ENCODE measurements around the gene MTREX. TPM values are rescaled to one million over a fixed set of nuclear protein-coding genes. Genes with fewer than 3 reads are reported as not detected.

MTREX gene
- total RNA-seq, 1 donor: 73.8 TPM

GRCh38 chr5:55426455-55426854 lies 118.7 kb downstream of the MTREX start:
- no peak overlapping the region for H3K4me2 ChIP-seq (ENCODE audit: insufficient read depth, low read length)
- no peak for TF ChIP-seq CTCF (IDR thresholded peaks at IDR 0.05; ENCODE audit: extremely low read depth, low read depth, low read length)
- no peak overlapping the region for H2AFZ ChIP-seq (ENCODE audit: low read length)
- peaks cover 10% of the 10 kb centered on the region for H3K79me2 ChIP-seq (ENCODE audit: insufficient read depth, low read length)
- no peaks in the 10 kb centered on the region for H3K4me1 ChIP-seq (ENCODE audit: insufficient read depth, low read length)
- no peaks in the 10 kb centered on the region for H3K27me3 ChIP-seq (ENCODE audit: insufficient read depth, low read length)
- DNase-seq (ENCODE audit: insufficient read length, low spot score, missing footprints): no peak
- H3K36me3 ChIP-seq (ENCODE audit: insufficient read depth, low read length): peaks cover 26% of the 10 kb centered on the region
- H3K4me3 ChIP-seq (ENCODE audit: insufficient read depth, low read length): no peak overlapping the region
- no peak overlapping the region for H3K27ac ChIP-seq (ENCODE audit: low read depth, low read length)
- peaks cover 7% of the 10 kb centered on the region for H4K20me1 ChIP-seq (ENCODE audit: insufficient read depth, low read length)
- no peaks in the 10 kb centered on the region for H3K9me3 ChIP-seq (ENCODE audit: low read depth, low read length)

GRCh38 chr5:55427157-55427556 lies 119.4 kb downstream of the MTREX start:
- peaks cover 26% of the 10 kb centered on the region for H3K36me3 ChIP-seq (ENCODE audit: insufficient read depth, low read length)
- H3K4me1 ChIP-seq (ENCODE audit: insufficient read depth, low read length): no peaks in the 10 kb centered on the region
- H3K4me2 ChIP-seq (ENCODE audit: insufficient read depth, low read length): no peak overlapping the region
- no peaks in the 10 kb centered on the region for H3K27me3 ChIP-seq (ENCODE audit: insufficient read depth, low read length)
- H4K20me1 ChIP-seq (ENCODE audit: insufficient read depth, low read length): peaks cover 7% of the 10 kb centered on the region
- peaks cover 10% of the 10 kb centered on the region for H3K79me2 ChIP-seq (ENCODE audit: insufficient read depth, low read length)
- no peak overlapping the region for H3K4me3 ChIP-seq (ENCODE audit: insufficient read depth, low read length)
- no peaks in the 10 kb centered on the region for H3K9me3 ChIP-seq (ENCODE audit: low read depth, low read length)
- H3K27ac ChIP-seq (ENCODE audit: low read depth, low read length): no peak overlapping the region
- DNase-seq (ENCODE audit: insufficient read length, low spot score, missing footprints): peak; percentile 68
- TF ChIP-seq CTCF (IDR thresholded peaks at IDR 0.05; ENCODE audit: extremely low read depth, low read depth, low read length): no peak
- no peak overlapping the region for H2AFZ ChIP-seq (ENCODE audit: low read length)

- H3K79me2 ChIP-seq (ENCODE audit: insufficient read depth, low read length): peaks cover 10% of the 10 kb centered on the region
- peaks cover 7% of the 10 kb centered on the region for H4K20me1 ChIP-seq (ENCODE audit: insufficient read depth, low read length)
- no peak overlapping the region for H3K4me3 ChIP-seq (ENCODE audit: insufficient read depth, low read length)
- no peaks in the 10 kb centered on the region for H3K9me3 ChIP-seq (ENCODE audit: low read depth, low read length)
- no peak overlapping the region for H3K4me2 ChIP-seq (ENCODE audit: insufficient read depth, low read length)
- H3K36me3 ChIP-seq (ENCODE audit: insufficient read depth, low read length): peaks cover 13% of the 10 kb centered on the region
- H3K27ac ChIP-seq (ENCODE audit: low read depth, low read length): no peak overlapping the region
- no peaks in the 10 kb centered on the region for H3K27me3 ChIP-seq (ENCODE audit: insufficient read depth, low read length)
- TF ChIP-seq CTCF (IDR thresholded peaks at IDR 0.05; ENCODE audit: extremely low read depth, low read depth, low read length): no peak
- no peak overlapping the region for H2AFZ ChIP-seq (ENCODE audit: low read length)
- no peak for DNase-seq (ENCODE audit: insufficient read length, low spot score, missing footprints)
- H3K4me1 ChIP-seq (ENCODE audit: insufficient read depth, low read length): no peaks in the 10 kb centered on the region
Measured at GRCh38 chr5:55429221-55429612, 121.4 kb downstream of the MTREX start.

GRCh38 chr5:55429613-55430253 lies 121.9 kb downstream of the MTREX start:
- Histone ChIP-seq H3K27ac (ENCODE audit: low read depth, low read length) (no peak overlapping the region), H3K79me2 (ENCODE audit: insufficient read depth, low read length) (peaks cover 10% of the 10 kb centered on the region), H4K20me1 (ENCODE audit: insufficient read depth, low read length) (peaks cover 7% of the 10 kb centered on the region), H3K36me3 (ENCODE audit: insufficient read depth, low read length) (peaks cover 7% of the 10 kb centered on the region), H3K4me2 (ENCODE audit: insufficient read depth, low read length) (no peak overlapping the region), H2AFZ (ENCODE audit: low read length) (no peak overlapping the region), H3K4me3 (ENCODE audit: insufficient read depth, low read length) (no peak overlapping the region), H3K4me1 (ENCODE audit: insufficient read depth, low read length) (no peaks in the 10 kb centered on the region), H3K9me3 (ENCODE audit: low read depth, low read length) (no peaks in the 10 kb centered on the region), H3K27me3 (ENCODE audit: insufficient read depth, low read length) (no peaks in the 10 kb centered on the region)
- no peak for TF ChIP-seq CTCF (IDR thresholded peaks at IDR 0.05; ENCODE audit: extremely low read depth, low read depth, low read length)
- peak; percentile 22 for DNase-seq (ENCODE audit: insufficient read length, low spot score, missing footprints)

All from osteoblast (primary cell).